Muscle of leg (tissue), 11 donors: ENCODE results near the gene TENT4A. TPM values are rescaled to one million over a fixed set of nuclear protein-coding genes. Genes with fewer than 3 reads are reported as not detected.
"Not testable (repeated sequence)": the region's sequence is repeated elsewhere in the genome, so short reads cannot be mapped to it uniquely, and the experiment has no call there.

Experiments used
- DNase-seq: peaks from one replicate; pipeline ENCODE4 v3.0.0; 2013
- H3K27ac ChIP-seq: one replicate; pipeline ENCODE4 v1.5.1; 2013; ENCODE audit warnings: mild to moderate bottlenecking, low read length, control low read depth
- H3K27me3 ChIP-seq: one replicate; pipeline ENCODE4 v1.6.1; 2013; ENCODE audit warnings: low read length; ENCODE audit not compliant: control insufficient read depth, insufficient read depth
- H3K36me3 ChIP-seq: one replicate; pipeline ENCODE4 v1.6.1; 2013; ENCODE audit warnings: low read length; ENCODE audit not compliant: control insufficient read depth, insufficient read depth
- H3K4me1 ChIP-seq: one replicate; pipeline ENCODE4 v1.6.1; 2013; ENCODE audit warnings: low read length; ENCODE audit not compliant: control insufficient read depth, insufficient read depth
- H3K4me3 ChIP-seq: one replicate; pipeline ENCODE4 v1.5.1; 2013; ENCODE audit warnings: low read length, control low read depth
- H3K9me3 ChIP-seq: replicated peaks from 2 replicates; pipeline ENCODE4 v1.6.1; 2013; ENCODE audit warnings: low read depth, low read length; ENCODE audit not compliant: control insufficient read depth
- WGBS: methylation state at CpG from one replicate; pipeline ENCODE4 v1.1.5; 2013; ENCODE audit warnings: missing lambda C conversion rate; ENCODE audit not compliant: insufficient coverage; 5-methylcytosine and 5-hydroxymethylcytosine counted together
- polyA plus RNA-seq, 8 donors: library from polyadenylated mRNA; unstranded; fragments of 120-200 nt; gene quantifications; one replicate each; pipeline versions ENCODE4 v1.2.1 to v1.2.3, GENCODE V29; 2013; ENCODE audit warnings: inconsistent platforms in 1 of 8, low replicate concordance in 1 of 8; ENCODE audit not compliant: insufficient read length in 8 of 8, insufficient read depth in 1 of 8
- total RNA-seq: library from RNA; stranded (reverse); fragments of 120-200 nt; gene quantifications from one replicate; pipeline ENCODE4 v1.2.4, GENCODE V29; 2013

TENT4A gene
- total and polyA plus RNA-seq, 9 donors = 9.0 to 22.2 (median 16.5) TPM

GRCh38 chr5:6765612-6766525, 52.6 kb downstream of the TENT4A start:
- Histone ChIP-seq H3K4me3 (no peak overlapping the region), H3K27me3 (no peaks in the 10 kb centered on the region), H3K4me1 (peaks cover 15% of the 10 kb centered on the region), H3K27ac (no peak overlapping the region), H3K36me3 (no peaks in the 10 kb centered on the region), H3K9me3 (no peaks in the 10 kb centered on the region)
- WGBS = 39% methylated on average over 21 of the region's 22 CpGs
- peak; percentile 54 for DNase-seq

GRCh38 chr5:6766604-6767093, 53.4 kb downstream of the TENT4A start:
- peak; percentile 73 for DNase-seq
- WGBS = 70% methylated on average over 9 of the region's 12 CpGs
- H3K27ac ChIP-seq = no peak overlapping the region
- no peaks in the 10 kb centered on the region for H3K36me3 ChIP-seq
- H3K4me3 ChIP-seq = no peak overlapping the region
- no peaks in the 10 kb centered on the region for H3K9me3 ChIP-seq
- peaks cover 15% of the 10 kb centered on the region for H3K4me1 ChIP-seq
- no peaks in the 10 kb centered on the region for H3K27me3 ChIP-seq

GRCh38 chr5:6767481-6768063, 54.3 kb downstream of the TENT4A start:
- Histone ChIP-seq H3K27ac (no peak overlapping the region), H3K36me3 (no peaks in the 10 kb centered on the region), H3K4me3 (no peak overlapping the region), H3K4me1 (peaks cover 15% of the 10 kb centered on the region), H3K27me3 (no peaks in the 10 kb centered on the region), H3K9me3 (peaks cover 2% of the 10 kb centered on the region)
- DNase-seq = no peak
- WGBS = 82% methylated on average over 7 of the region's 11 CpGs

DNA sequence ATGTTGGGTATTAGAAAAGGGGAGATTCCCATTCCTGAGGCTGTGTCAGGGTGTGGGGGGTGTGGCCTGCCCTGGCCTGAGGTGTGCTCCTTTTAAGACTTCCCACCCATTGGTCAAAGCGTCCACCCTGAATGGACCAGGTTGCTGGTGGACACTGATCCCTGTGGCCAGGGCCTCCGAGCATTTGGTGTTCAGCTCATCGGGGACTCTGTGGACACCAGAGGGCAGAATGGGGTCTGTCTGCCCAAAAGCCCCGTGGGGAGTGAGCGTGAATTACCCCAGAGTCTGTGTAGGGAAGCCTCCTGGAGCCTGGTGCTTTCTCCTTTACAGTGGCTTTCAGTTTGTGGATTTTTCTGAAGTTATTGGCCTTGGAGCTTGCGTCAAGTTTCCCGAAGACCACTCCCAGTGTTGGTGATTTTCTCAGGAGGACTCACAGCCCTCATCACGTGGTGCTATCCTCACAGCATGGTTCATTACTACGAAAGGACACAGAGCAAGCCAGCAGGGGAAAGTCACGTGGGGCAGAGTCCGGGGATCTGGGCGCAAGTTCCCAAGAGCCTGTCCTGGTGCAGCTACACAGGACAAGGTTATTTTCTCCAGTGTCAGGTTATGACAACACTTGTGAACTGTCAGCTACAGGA, 55.5 kb downstream of the TENT4A start:
- peaks cover 15% of the 10 kb centered on the region for H3K4me1 ChIP-seq
- WGBS = 78% methylated on average over 12 of the region's 12 CpGs
- no peaks in the 10 kb centered on the region for H3K36me3 ChIP-seq
- no peak overlapping the region for H3K27ac ChIP-seq
- peaks cover 2% of the 10 kb centered on the region for H3K9me3 ChIP-seq
- no peak overlapping the region for H3K4me3 ChIP-seq
- DNase-seq = no peak
- no peaks in the 10 kb centered on the region for H3K27me3 ChIP-seq

- H3K36me3 ChIP-seq = no peaks in the 10 kb centered on the region
- no peak overlapping the region for H3K4me3 ChIP-seq
- no peak overlapping the region for H3K27ac ChIP-seq
- peaks cover 23% of the 10 kb centered on the region for H3K4me1 ChIP-seq
- no peak for DNase-seq
- H3K27me3 ChIP-seq = no peaks in the 10 kb centered on the region
- 83% methylated on average over 7 of the region's 11 CpGs for WGBS
- peaks cover 2% of the 10 kb centered on the region for H3K9me3 ChIP-seq
Measured at GRCh38 chr5:6770826-6771607, 57.8 kb downstream of the TENT4A start.

GRCh38 chr5:6772886-6773285, 59.7 kb downstream of the TENT4A start:
- WGBS = 48% methylated on average over 6 of the region's 11 CpGs
- H3K36me3 ChIP-seq = no peaks in the 10 kb centered on the region
- DNase-seq = peak; percentile 11
- peaks cover 2% of the 10 kb centered on the region for H3K9me3 ChIP-seq
- no peak overlapping the region for H3K27ac ChIP-seq
- peaks cover 14% of the 10 kb centered on the region for H3K4me1 ChIP-seq
- H3K27me3 ChIP-seq = no peaks in the 10 kb centered on the region
- H3K4me3 ChIP-seq = no peak overlapping the region

DNA sequence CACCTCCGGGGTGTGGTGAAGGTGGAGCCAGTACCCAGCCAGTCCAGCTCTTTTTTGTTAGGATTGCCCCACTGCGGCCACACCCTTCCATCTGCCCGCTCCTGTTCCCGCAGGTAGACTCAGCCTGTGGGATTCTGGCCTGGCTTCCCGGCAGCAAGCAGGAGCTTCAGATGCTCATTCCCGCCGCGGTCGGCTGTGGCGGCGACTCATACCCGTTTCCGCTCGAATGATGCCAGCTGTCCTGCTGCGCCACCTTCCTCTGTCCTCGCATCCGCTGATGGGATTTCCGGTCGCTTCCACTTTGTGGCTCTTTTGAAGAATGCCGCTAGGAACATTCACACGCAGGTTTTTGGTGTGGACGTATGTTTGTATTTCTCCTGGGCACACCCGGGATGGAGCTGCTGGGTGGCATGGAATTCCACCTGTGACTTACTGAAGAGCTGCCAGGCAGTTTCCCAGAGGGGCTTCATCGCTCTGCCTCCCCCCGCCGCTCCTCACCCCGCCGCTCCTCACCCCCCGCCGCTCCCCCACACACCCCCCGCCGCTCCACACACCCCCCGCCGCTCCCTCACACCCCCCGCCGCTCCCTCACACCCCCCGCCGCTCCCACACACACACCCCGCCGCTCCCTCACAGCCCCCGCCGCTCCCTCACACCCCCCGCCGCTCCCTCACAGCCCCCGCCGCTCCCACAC, 60.3 kb downstream of the TENT4A start:
- H3K4me3 ChIP-seq = no peak overlapping the region
- WGBS = 55% methylated on average over 22 of the region's 46 CpGs

DNA sequence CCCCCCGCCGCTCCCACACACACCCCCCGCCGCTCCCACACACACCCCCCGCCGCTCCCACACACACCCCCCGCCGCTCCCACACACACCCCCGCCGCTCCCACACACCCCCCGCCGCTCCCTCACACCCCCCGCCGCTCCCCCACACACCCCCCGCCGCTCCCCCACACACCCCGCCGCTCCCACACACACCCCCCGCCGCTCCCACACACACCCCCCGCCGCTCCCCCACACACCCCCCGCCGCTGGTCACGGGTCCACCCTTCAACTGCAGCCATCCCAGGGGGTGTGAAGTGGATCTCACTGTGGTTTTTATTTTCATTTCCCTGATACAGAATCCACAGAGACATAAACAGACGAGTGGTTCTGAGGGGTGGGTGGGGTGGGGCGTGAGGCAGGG, 61.0 kb downstream of the TENT4A start:
- H3K9me3 ChIP-seq, H3K36me3 ChIP-seq, H3K27me3 ChIP-seq, H3K4me3 ChIP-seq, DNase-seq, H3K27ac ChIP-seq: not testable (repeated sequence)
- no CpG with 5 or more reads among the region's 27 CpGs for WGBS
- H3K4me1 ChIP-seq = peaks cover 14% of the 10 kb centered on the region

More for the DNA sequence above, 60.3 kb downstream of the TENT4A start:
- Histone ChIP-seq H3K27ac (no peak overlapping the region), H3K36me3 (no peaks in the 10 kb centered on the region), H3K4me1 (peaks cover 14% of the 10 kb centered on the region), H3K9me3 (peaks cover 2% of the 10 kb centered on the region), H3K27me3 (no peaks in the 10 kb centered on the region)
- DNase-seq = no peak

- Histone ChIP-seq H3K27me3 (no peaks in the 10 kb centered on the region), H3K9me3 (peaks cover 2% of the 10 kb centered on the region), H3K4me3 (no peak overlapping the region), H3K27ac (no peak overlapping the region), H3K4me1 (peaks cover 14% of the 10 kb centered on the region), H3K36me3 (no peaks in the 10 kb centered on the region)
- WGBS = 26% methylated on average over 9 of the region's 15 CpGs
- no peak for DNase-seq
Measured at GRCh38 chr5:6774721-6775204, 61.5 kb downstream of the TENT4A start.
